ENCODE measurements around the gene PGBD2. TPM values are rescaled to one million over a fixed set of nuclear protein-coding genes. Genes with fewer than 3 reads are reported as not detected.

The PGBD2 gene
- polyA plus RNA-seq, 1 donor (not counting 4 experiments of a cell fraction or from before 2014, with no cell fraction given), result 5.1 TPM

DNA sequence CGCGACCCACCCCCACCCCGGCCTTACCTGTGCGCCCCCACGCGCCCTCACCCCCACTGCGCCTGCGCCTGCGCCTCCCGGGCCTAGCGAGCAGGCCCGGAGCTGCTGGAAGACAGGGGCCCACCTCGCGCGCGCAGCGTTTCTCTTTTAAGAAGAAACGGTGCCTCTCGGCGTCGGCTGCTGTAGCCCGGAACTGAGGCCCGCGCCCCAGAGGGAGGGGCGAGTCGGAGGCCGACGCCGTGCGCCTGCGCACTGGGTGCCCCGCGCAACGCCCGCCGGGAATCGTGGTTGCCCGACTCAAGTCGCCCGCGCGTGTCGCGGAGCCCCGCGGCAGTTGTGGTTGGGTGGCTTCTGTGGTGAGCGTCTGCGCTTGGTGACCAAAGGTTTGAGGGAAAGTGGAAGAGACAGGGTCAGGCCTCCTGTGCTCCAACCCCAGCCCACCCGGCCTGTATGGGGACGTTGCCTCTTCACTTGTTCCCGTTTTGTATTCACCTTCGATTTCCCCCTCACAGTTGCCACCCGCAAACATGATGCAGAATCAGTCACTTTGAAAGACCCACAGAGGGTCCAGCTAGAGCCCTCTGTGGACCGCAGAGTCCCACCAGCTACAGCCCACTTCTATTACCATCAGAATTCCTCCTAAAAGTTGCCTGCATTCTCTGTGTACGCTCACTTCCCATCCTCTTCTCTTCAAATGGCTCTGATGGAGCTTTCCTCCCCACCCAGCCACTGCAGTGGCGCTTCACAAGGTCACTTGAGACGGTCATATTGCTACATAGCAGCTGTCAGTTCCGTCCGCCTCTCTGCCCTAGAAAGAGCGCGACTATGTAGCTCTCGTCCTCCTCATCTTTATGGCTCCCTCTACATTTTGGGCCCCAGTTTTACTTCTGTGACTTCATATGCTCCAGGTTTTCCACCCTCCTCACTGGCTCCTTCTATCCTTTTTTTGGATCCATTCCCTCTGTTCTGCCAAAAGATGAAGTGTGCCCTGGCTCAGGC is 46.8 kb upstream of the PGBD2 start, which contains the start of gene ZNF692:
Gene ZNF692, minus strand, starts transcription at position 195 of the 999 bp plus-strand sequence. CDS start 776 bp downstream, outside the sequence.
- peak within 1 kb of the TSS; percentile 63 to 81 (median 76) for H3K4me3 ChIP-seq (ENCODE audit: control insufficient read depth in 2 of 3, extremely low read depth in 1 of 3, insufficient read depth in 2 of 3, low read depth in 1 of 3, low read length in 3 of 3)
- H4K20me1 ChIP-seq (ENCODE audit: control insufficient read depth, extremely low read depth, insufficient read depth, low read length), result no peaks in the 10 kb centered on the region
- H3K27me3 ChIP-seq (ENCODE audit: control insufficient read depth, extremely low read depth, insufficient read depth, low read length), result no peaks in the 10 kb centered on the region
- H3K79me2 ChIP-seq (ENCODE audit: control insufficient read depth, insufficient read depth, low read length), result peaks cover 22% of the 10 kb centered on the region
- FAIRE-seq (no peak), DNase-seq (ENCODE audit: low read depth, low spot score) (peak; percentile 73)
- H2AFZ ChIP-seq (ENCODE audit: control insufficient read depth, low read length), result peak within 1 kb of the TSS; percentile 95
- TF ChIP-seq, protein P1, sequence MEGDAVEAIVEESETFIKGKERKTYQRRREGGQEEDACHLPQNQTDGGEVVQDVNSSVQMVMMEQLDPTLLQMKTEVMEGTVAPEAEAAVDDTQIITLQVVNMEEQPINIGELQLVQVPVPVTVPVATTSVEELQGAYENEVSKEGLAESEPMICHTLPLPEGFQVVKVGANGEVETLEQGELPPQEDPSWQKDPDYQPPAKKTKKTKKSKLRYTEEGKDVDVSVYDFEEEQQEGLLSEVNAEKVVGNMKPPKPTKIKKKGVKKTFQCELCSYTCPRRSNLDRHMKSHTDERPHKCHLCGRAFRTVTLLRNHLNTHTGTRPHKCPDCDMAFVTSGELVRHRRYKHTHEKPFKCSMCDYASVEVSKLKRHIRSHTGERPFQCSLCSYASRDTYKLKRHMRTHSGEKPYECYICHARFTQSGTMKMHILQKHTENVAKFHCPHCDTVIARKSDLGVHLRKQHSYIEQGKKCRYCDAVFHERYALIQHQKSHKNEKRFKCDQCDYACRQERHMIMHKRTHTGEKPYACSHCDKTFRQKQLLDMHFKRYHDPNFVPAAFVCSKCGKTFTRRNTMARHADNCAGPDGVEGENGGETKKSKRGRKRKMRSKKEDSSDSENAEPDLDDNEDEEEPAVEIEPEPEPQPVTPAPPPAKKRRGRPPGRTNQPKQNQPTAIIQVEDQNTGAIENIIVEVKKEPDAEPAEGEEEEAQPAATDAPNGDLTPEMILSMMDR (optimal IDR thresholded peaks at IDR 0.05 in 1 of 3, IDR thresholded peaks at IDR 0.05 in 1 of 3, conservative IDR thresholded peaks at IDR 0.05 in 1 of 3; ENCODE audit: extremely low read depth in 1 of 3, insufficient read depth in 2 of 3, low read length in 3 of 3), result no peak
- no peak for TF ChIP-seq EZH2 (IDR thresholded peaks at IDR 0.05; ENCODE audit: low read length)
- H3K27ac ChIP-seq (ENCODE audit: control insufficient read depth, insufficient read depth, low read length), result peak within 1 kb of the TSS; percentile 86
- H3K9me1 ChIP-seq (ENCODE audit: control insufficient read depth, extremely low read depth, insufficient read depth, low read length), result no peaks in the 10 kb centered on the region
- H3K4me1 ChIP-seq (ENCODE audit: control insufficient read depth, extremely low read depth, insufficient read depth, low read length), result peaks cover 38% of the 10 kb centered on the region
- dilution Hi-C loops (cut with MboI; ENCODE audit: extremely low pct_ligation_motif_present, low sequenced_read_pairs), result no loop called here
- H3K36me3 ChIP-seq (ENCODE audit: control insufficient read depth in 2 of 2, extremely low read depth in 1 of 2, insufficient read depth in 2 of 2, low read length in 2 of 2), result peaks cover 17 to 24% of the 10 kb centered on the region in 2 experiments
- peak within 1 kb of the TSS; percentile 95 for H3K4me2 ChIP-seq (ENCODE audit: control insufficient read depth, extremely low read depth, insufficient read depth, low read depth, low read length)
- peak within 1 kb of the TSS; percentile 92 for H3K9ac ChIP-seq (ENCODE audit: control insufficient read depth, extremely low read depth, insufficient read depth, low read length)
- no peaks in the 10 kb centered on the region for H3K9me3 ChIP-seq (ENCODE audit: control insufficient read depth, low read depth, low read length)

DNA sequence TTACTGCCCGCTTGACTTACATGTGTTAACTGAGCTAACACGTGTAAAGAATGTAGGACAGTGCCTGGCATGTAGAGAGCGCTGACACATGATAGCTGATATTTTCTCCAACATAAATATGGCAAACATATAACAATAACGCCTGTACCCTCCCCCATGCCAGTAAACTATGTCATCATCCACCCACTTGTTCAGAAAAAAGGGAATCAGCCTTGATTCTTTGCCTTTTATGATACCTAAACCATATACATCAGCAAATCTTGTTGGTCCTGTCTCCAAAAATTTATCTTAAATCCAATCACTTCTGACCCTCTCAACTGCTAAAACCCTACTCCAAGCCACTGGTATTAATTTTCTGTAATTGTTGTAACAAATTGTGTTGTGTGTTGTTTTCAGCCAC is 46.0 kb upstream of the PGBD2 start:
- no peak for TF ChIP-seq EZH2 (IDR thresholded peaks at IDR 0.05; ENCODE audit: low read length)
- TF ChIP-seq, protein P1 (optimal IDR thresholded peaks at IDR 0.05 in 1 of 3, IDR thresholded peaks at IDR 0.05 in 1 of 3, conservative IDR thresholded peaks at IDR 0.05 in 1 of 3; ENCODE audit: extremely low read depth in 1 of 3, insufficient read depth in 2 of 3, low read length in 3 of 3), result no peak
- Histone ChIP-seq H3K9ac (ENCODE audit: control insufficient read depth, extremely low read depth, insufficient read depth, low read length) (no peak overlapping the region), H3K9me1 (ENCODE audit: control insufficient read depth, extremely low read depth, insufficient read depth, low read length) (no peaks in the 10 kb centered on the region), H3K4me3 (ENCODE audit: control insufficient read depth in 2 of 3, extremely low read depth in 1 of 3, insufficient read depth in 2 of 3, low read depth in 1 of 3, low read length in 3 of 3) (peak overlapping the region in 1 of 3 experiments; percentile 70), H4K20me1 (ENCODE audit: control insufficient read depth, extremely low read depth, insufficient read depth, low read length) (no peaks in the 10 kb centered on the region), H2AFZ (ENCODE audit: control insufficient read depth, low read length) (no peak overlapping the region), H3K4me2 (ENCODE audit: control insufficient read depth, extremely low read depth, insufficient read depth, low read depth, low read length) (peak overlapping the region; percentile 81), H3K27me3 (ENCODE audit: control insufficient read depth, extremely low read depth, insufficient read depth, low read length) (no peaks in the 10 kb centered on the region), H3K4me1 (ENCODE audit: control insufficient read depth, extremely low read depth, insufficient read depth, low read length) (peaks cover 38% of the 10 kb centered on the region), H3K27ac (ENCODE audit: control insufficient read depth, insufficient read depth, low read length) (no peak overlapping the region), H3K79me2 (ENCODE audit: control insufficient read depth, insufficient read depth, low read length) (peaks cover 21% of the 10 kb centered on the region), H3K36me3 (ENCODE audit: control insufficient read depth in 2 of 2, extremely low read depth in 1 of 2, insufficient read depth in 2 of 2, low read length in 2 of 2) (peaks cover 10 to 17% of the 10 kb centered on the region in 2 experiments), H3K9me3 (ENCODE audit: control insufficient read depth, low read depth, low read length) (no peaks in the 10 kb centered on the region)
- DNase-seq (ENCODE audit: low read depth, low spot score) (no peak), FAIRE-seq (no peak)
- dilution Hi-C loops (cut with MboI; ENCODE audit: extremely low pct_ligation_motif_present, low sequenced_read_pairs), result no loop called here

All from keratinocyte (primary cell).